ENCODE data around the gene GALNT9.

GRCh38 chr12:132239392-132239791 is 90.0 kb downstream of the GALNT9 start:
- no peak for TF ChIP-seq CTCF (IDR thresholded peaks at IDR 0.05)
- no peak for TF ChIP-seq POLR2A (IDR thresholded peaks at IDR 0.05; ENCODE audit: low read depth)
